HG02759 (cell line): Measurements from ENCODE around the gene SPEF2.
"Not testable (repeated sequence)": the region's sequence is repeated elsewhere in the genome, so short reads cannot be mapped to it uniquely, and the experiment has no call there.

Source experiments
- ATAC-seq: cut with Tn5 transposase; IDR thresholded peaks from one replicate; pipeline ENCODE4 v1.9.1; 2021; ENCODE audit warnings: mild to moderate bottlenecking, moderate library complexity; ENCODE audit not compliant: unreplicated experiment

The SPEF2 gene

GRCh38 chr5:35651002-35651756 is 33.5 kb downstream of the SPEF2 start:
- ATAC-seq, result no peak

- ATAC-seq, result no peak
Observed at GRCh38 chr5:35656721-35657120, 39.1 kb downstream of the SPEF2 start.

GRCh38 chr5:35657877-35658276 is 40.2 kb downstream of the SPEF2 start:
- no peak for ATAC-seq

- ATAC-seq, result no peak
Observed at GRCh38 chr5:35659556-35659955, 41.9 kb downstream of the SPEF2 start.

GRCh38 chr5:35660451-35660850 is 42.8 kb downstream of the SPEF2 start:
- no peak for ATAC-seq

GRCh38 chr5:35664584-35664983 is 46.9 kb downstream of the SPEF2 start:
- ATAC-seq, result no peak

GRCh38 chr5:35665096-35665495 is 47.4 kb downstream of the SPEF2 start:
- ATAC-seq, result no peak

- no peak for ATAC-seq
Observed at GRCh38 chr5:35668319-35668718, 50.7 kb downstream of the SPEF2 start.

GRCh38 chr5:35668794-35669193 is 51.1 kb downstream of the SPEF2 start:
- no peak for ATAC-seq

GRCh38 chr5:35671541-35672295 is 54.1 kb downstream of the SPEF2 start:
- ATAC-seq, result no peak

- ATAC-seq, result not testable (repeated sequence)
Observed at GRCh38 chr5:35672296-35672655, 54.6 kb downstream of the SPEF2 start.

GRCh38 chr5:35672995-35673394 is 55.3 kb downstream of the SPEF2 start:
- ATAC-seq, result peak; percentile 65

GRCh38 chr5:35674049-35674448 is 56.4 kb downstream of the SPEF2 start:
- no peak for ATAC-seq

GRCh38 chr5:35675392-35675791 is 57.7 kb downstream of the SPEF2 start:
- no peak for ATAC-seq

- no peak for ATAC-seq
Observed at GRCh38 chr5:35677878-35678277, 60.2 kb downstream of the SPEF2 start.

GRCh38 chr5:35678661-35679060 is 61.0 kb downstream of the SPEF2 start:
- ATAC-seq, result no peak

- no peak for ATAC-seq
Observed at GRCh38 chr5:35679357-35679756, 61.7 kb downstream of the SPEF2 start.

GRCh38 chr5:35681911-35682310 is 64.2 kb downstream of the SPEF2 start:
- no peak for ATAC-seq

GRCh38 chr5:35683466-35683865 is 65.8 kb downstream of the SPEF2 start:
- ATAC-seq, result no peak

- ATAC-seq, result no peak
Observed at GRCh38 chr5:35685161-35685560, 67.5 kb downstream of the SPEF2 start.

- ATAC-seq, result no peak
Observed at GRCh38 chr5:35687961-35688360, 70.3 kb downstream of the SPEF2 start.

GRCh38 chr5:35694481-35694880 is 76.8 kb downstream of the SPEF2 start:
- ATAC-seq, result no peak
